PFSK-1 (cell line): Measurements from ENCODE around the gene SLC44A5.

Experiments
- FOXP2 ChIP-seq: optimal IDR thresholded peaks from 2 replicates; pipeline ENCODE3; 2011; ENCODE audit warnings: borderline replicate concordance, control low read depth, inconsistent platforms; ENCODE audit not compliant: insufficient read depth; ENCODE audit errors: extremely low read length, extremely low read depth
- POLR2AphosphoS5 ChIP-seq: IDR thresholded peaks from 2 replicates; pipeline ENCODE4 v1.6.1; 2012; ENCODE audit warnings: low read depth, mild to moderate bottlenecking, control low read depth, low read length, moderate library complexity
- REST ChIP-seq, 2 experiments: IDR thresholded peaks; 2 replicates each; pipeline versions ENCODE4 v1.6.1 to v1.8.0; 2011 to 2012; ENCODE audit warnings: low read depth in 2 of 2, low read length in 2 of 2, control low read depth in 1 of 2, inconsistent platforms in 1 of 2, mild to moderate bottlenecking in 1 of 2, moderate library complexity in 1 of 2; ENCODE audit not compliant: insufficient read depth in 1 of 2
- SIN3A ChIP-seq: IDR thresholded peaks from 2 replicates; pipeline ENCODE4 v1.6.1; 2012; ENCODE audit warnings: mild to moderate bottlenecking, low read length, moderate library complexity, borderline replicate concordance; ENCODE audit not compliant: insufficient read depth
- TAF1 ChIP-seq: IDR thresholded peaks from 2 replicates; pipeline ENCODE4 v1.6.1; 2012; ENCODE audit warnings: low read length, control low read depth, borderline replicate concordance; ENCODE audit not compliant: insufficient read depth

The SLC44A5 gene

GRCh38 chr1:75521658-75522057, 89.3 kb downstream of the SLC44A5 start:
- TF ChIP-seq TAF1: no peak
- no peak for TF ChIP-seq SIN3A
- no peak for TF ChIP-seq FOXP2

GRCh38 chr1:75520862-75521475, 89.9 kb downstream of the SLC44A5 start:
- no peak for TF ChIP-seq REST (IDR thresholded peaks at IDR 0.05; ENCODE audit: insufficient read depth in 1 of 2, low read depth in 2 of 2, low read length in 2 of 2)
- no peak for TF ChIP-seq POLR2AphosphoS5
- no peak for TF ChIP-seq TAF1
- TF ChIP-seq FOXP2: no peak
- TF ChIP-seq SIN3A: no peak

GRCh38 chr1:75519651-75520427, 91.1 kb downstream of the SLC44A5 start:
- TF ChIP-seq SIN3A (no peak), REST (IDR thresholded peaks at IDR 0.05; ENCODE audit: insufficient read depth in 1 of 2, low read depth in 2 of 2, low read length in 2 of 2) (no peak), FOXP2 (no peak), POLR2AphosphoS5 (no peak), TAF1 (no peak)

- TF ChIP-seq POLR2AphosphoS5 (no peak), SIN3A (no peak), TAF1 (no peak), REST (IDR thresholded peaks at IDR 0.05; ENCODE audit: insufficient read depth in 1 of 2, low read depth in 2 of 2, low read length in 2 of 2) (no peak), FOXP2 (no peak)
Measured at GRCh38 chr1:75518686-75519085, 92.2 kb downstream of the SLC44A5 start.

GRCh38 chr1:75514270-75514669, 96.6 kb downstream of the SLC44A5 start:
- TF ChIP-seq FOXP2 (no peak), SIN3A (no peak), TAF1 (no peak), REST (IDR thresholded peaks at IDR 0.05; ENCODE audit: insufficient read depth in 1 of 2, low read depth in 2 of 2, low read length in 2 of 2) (no peak), POLR2AphosphoS5 (no peak)
